Activated CD8-positive, alpha-beta memory T cell treated with anti-CD3 and anti-CD28 coated beads for 24 hours (primary cell): ENCODE measurements around the gene SDK1.

Experiments used
- DNase-seq: peaks from one replicate; pipeline ENCODE4 v3.0.0-alpha.2; 2020

The SDK1 gene

GRCh38 chr7:3825491-3825890 is 524.4 kb downstream of the SDK1 start:
- no peak for DNase-seq

GRCh38 chr7:3832199-3832598 is 531.1 kb downstream of the SDK1 start:
- DNase-seq: no peak

- no peak for DNase-seq
Measured at GRCh38 chr7:3835109-3835508, 534.1 kb downstream of the SDK1 start.

- DNase-seq: no peak
Measured at GRCh38 chr7:3836855-3837254, 535.8 kb downstream of the SDK1 start.

DNA sequence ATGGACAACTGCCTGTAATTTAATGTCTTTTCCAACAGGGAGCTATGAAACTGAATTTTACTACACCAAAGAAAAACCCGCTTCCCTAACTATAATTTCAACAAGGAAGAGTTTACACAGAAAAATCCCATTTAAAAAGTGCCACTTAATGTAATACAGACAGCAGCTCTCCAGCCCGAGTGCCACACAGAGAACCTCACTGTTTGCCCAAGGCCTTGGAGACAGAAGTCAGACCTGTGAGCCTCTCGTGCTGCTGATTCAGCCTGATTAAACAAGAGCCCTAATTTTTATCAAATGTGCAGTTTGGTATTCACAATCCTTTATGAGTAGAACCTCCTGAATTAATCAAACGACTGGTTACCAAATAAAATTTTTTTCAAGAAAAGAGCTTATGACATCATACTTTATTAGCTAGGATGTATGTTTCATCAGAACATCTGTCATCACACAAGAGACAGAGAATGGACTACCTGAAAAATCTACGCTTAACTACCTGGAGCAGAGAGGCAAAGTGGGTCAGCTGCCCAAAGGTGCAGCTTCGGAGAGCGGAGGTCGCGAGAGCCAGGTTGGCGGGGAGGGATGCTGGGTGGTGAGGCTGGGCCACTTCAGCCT is 543.6 kb downstream of the SDK1 start:
- no peak for DNase-seq

DNA sequence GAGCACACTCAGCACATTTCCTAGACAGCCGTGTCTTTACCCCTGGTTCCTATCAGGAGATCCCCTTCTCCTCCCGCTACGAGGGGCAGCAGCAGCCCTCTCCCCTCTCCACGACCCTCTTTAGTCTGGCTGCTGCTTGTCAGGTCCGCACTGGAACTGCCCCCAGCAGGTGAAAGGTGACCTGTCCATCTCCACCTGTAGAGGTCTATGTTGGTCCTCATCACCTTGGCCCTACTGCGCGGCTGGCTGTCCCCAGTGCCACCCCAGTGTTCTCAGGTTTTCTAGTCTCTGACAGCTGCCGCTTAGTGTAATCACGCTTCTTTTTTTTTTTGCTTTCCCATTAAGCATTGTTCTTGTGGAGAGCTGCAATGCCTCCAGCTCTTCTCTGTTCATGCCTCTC is 545.7 kb downstream of the SDK1 start:
- DNase-seq: no peak

DNA sequence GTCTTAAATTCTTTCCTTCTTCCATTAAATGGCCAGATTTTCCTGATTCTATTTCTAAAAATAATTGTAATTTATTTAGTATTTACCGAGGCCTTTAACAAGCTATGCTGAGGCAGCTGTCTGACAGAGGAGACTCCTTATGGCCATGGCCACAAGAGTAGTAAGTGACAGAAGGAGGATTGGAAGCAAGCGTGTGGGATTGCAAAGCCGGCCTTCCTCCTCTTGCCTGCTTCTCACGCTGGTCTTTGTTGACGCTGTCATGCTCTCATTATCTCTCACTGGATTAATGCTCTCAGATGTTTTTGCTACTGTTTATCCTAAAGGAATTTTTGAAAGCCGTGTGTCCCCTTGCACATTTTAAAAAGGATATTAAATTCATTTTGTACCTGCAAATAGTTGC is 546.3 kb downstream of the SDK1 start:
- DNase-seq: no peak

DNA sequence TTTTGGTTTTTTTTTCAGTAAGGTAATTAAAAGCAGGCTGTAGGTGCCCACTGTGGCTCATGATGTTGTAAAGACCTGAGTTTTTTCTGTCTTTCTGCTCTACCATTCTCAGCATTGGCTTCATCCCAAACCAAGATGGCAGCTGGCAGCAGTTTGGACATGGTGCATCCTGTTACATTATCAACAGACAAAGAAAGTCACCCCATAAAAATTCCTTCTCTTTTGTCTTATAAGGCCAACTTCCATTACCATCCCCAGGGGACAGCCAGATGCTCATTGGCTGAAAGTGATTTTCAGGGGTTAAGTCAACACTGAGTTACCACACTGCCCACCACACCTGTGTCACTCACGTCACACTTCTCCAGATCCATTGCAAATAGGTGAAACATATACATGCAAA is 558.4 kb downstream of the SDK1 start:
- no peak for DNase-seq

- no peak for DNase-seq
Measured at GRCh38 chr7:3860932-3861331, 559.9 kb downstream of the SDK1 start.

DNA sequence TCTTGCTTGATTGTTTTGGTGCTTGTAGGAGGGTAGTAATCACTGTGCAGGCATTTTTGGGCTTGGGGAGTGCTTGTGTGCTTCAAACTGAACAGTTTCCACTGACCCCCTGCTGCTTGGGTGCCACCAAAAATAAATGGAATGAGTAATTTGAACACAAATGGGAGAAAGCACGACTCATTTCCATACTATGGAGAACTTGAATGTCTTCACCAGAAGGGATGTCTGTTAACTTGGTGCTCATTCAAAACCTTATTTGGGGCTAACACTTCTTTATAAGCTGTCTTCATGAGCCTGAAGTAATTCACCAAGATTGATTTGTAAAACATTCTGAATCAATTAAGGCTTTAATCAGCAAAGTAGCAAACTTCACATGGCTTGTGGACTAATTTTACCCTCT is 560.3 kb downstream of the SDK1 start:
- no peak for DNase-seq

- no peak for DNase-seq
Measured at GRCh38 chr7:3861941-3862340, 560.9 kb downstream of the SDK1 start.

DNA sequence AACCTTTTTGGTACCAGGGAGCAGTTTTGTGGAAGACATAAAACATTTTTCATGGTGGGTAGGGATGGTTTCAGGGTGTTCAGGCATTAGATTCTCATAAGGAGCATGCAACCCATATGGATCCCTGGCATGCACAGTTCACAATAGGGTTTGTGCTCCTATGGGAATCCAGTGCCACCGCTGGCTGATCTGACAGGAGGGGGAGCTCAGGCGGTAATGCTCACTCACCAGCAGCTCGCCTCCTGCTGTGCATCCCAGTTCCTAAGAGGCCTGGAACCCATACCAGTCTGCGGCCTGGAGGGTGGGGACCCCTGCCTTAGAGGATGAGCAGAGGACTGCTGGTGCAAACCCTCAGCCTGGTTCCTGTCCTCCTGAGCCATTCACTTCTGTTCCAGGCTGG is 561.7 kb downstream of the SDK1 start:
- no peak for DNase-seq

DNA sequence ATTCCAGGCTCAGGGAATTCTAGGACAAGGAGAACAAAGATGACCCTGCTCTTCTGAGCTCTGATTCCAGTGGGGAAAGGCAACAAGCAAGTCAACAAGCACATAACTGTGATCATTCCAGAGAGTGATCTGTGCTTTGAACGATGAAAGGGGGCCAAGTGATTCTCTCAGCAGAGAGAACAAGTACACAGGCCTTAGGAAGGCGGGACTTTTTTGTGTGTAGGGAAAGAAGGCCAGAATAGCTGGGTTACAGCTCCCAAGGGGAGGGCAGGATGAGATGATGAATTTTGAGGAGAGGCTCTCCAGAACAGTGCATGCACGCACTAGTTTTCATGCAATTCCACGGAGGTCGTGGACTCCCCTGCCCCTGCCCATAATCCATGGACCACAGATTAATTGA is 565.2 kb downstream of the SDK1 start:
- no peak for DNase-seq

DNA sequence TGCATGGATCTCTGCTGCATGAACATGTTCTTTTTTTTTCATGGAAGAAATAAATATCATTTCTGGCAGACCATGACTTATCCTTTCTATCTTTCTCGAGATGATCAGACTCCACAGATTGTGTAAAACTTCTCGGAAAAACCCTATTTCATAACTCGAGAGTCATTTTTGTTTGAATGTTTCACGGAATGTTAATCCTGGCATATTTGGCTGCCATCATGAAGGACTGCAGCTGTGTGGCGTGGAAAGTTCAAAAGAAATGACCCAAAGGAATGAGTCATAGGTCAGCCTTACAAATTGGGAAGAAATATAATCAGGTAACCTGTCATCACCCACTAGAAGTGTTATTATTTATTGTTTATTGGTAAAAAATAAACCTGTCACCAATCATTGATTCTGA is 566.8 kb downstream of the SDK1 start:
- no peak for DNase-seq

GRCh38 chr7:3879355-3880075 is 578.5 kb downstream of the SDK1 start:
- no peak for DNase-seq

- no peak for DNase-seq
Measured at GRCh38 chr7:3880228-3880987, 579.4 kb downstream of the SDK1 start.

- no peak for DNase-seq
Measured at GRCh38 chr7:3882782-3883181, 581.7 kb downstream of the SDK1 start.

DNA sequence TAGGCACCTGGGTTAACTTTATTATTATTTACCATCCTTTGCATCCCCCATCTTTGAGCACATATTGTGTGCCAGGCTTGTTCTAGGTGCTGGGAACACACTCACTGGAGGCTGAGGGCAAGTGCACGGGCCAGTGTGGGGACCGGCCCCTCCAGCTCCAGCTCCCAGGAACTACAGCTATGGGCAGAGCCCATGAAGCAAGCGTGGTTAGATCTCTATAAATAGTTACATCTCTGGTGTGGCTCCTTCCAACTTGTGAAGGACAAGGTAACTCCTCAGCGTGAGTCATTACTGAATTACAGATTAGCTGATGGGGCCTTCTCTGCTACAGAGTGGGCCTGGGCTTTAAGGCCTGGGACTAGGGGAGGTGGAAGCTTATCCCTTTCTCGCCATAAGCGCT is 583.5 kb downstream of the SDK1 start:
- no peak for DNase-seq

- DNase-seq: no peak
Measured at GRCh38 chr7:3887096-3887690, 586.1 kb downstream of the SDK1 start.

DNA sequence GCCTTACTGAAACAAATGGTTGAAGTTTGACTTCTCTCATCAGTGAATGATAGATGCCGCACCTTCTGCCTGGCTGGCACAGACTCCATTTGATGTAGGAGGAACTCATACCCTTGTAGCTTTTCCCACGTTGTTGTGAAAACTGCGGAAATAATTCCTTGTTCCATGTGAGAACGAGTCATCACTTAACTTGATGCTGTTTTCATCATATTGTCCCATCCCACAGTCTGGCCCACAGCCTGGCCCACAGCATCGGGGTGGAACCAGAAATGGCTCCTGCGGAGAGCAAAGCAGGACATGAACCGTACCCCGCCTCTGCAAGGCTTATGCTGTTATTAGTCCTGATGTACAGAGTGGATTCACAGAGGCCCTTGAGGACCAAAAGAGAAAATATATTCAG is 587.0 kb downstream of the SDK1 start:
- no peak for DNase-seq

- DNase-seq: no peak
Measured at GRCh38 chr7:3892157-3892556, 591.1 kb downstream of the SDK1 start.

DNA sequence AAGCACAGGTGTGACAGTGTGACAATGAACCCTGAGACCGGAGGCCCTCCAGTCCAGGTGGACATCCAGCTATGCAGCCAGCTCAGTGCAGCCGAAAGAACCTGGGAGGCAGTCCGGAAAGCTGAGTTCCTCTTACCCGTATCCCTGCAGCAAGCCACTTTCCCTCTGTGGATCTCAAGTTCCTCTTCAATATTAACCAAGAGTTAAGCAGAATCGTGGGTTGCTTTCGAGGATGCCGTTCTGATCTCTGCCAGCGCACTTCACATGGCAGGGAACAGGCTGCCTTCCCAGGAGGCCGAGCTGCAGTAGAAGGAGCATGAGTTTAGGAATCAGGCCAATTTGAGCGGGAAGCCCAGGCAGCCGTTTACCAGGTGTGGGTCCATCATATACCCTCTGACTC is 591.6 kb downstream of the SDK1 start:
- DNase-seq: no peak

- DNase-seq: no peak
Measured at GRCh38 chr7:3893151-3893788, 592.2 kb downstream of the SDK1 start.
